C4-2B (cell line): Measurements from ENCODE around the gene DHX32.
"Not testable (repeated sequence)": the region's sequence is repeated elsewhere in the genome, so short reads cannot be mapped to it uniquely, and the experiment has no call there.

Source experiments
- CTCF ChIP-seq: fragments of 450-650 bp; conservative IDR thresholded peaks from 2 replicates; pipeline ENCODE4 v1.5.1; 2017; ENCODE audit warnings: mild to moderate bottlenecking
- ZFX ChIP-seq: fragments of 450-650 bp; IDR thresholded peaks from 2 replicates; pipeline ENCODE4 v1.6.1; 2017

DNA sequence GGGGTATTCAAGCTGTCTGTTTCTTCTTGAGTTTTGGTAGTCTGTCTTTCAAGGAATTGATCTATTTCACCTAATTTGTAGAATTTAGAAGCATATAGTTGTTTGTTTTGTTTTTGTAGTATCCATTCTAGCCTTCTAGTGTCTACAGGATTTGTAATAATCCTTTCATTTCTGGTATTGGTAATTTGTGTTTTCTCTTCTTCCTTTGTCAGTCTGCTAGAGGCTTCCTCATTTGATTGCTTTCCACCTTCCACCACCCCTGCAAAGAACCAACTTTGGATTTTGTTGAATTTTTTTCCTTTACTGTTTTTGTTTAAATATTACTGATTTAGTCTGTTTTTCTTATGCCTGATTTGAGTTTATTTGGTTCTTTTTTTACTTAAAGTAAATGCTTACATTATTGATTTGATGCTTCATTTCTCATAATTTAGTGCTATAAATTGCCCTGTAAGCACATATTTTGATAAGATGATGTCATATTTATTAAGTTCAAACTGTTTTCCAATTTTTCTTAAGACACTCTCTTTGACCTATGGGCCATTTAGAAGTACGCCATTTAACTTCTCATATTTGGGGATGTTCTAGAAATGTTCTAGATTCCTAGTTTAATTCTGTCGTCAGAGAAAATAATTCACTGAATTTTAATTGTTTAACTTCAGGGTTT, 40.7 kb upstream of the DHX32 start:
- not testable (repeated sequence) for TF ChIP-seq CTCF, ZFX
